Loucy (cell line): ENCODE data around the gene ANKRD13B.

Experiments
- H2AFZ ChIP-seq: fragments of 200-600 bp; sonication (generic); 2 replicates; pipeline ENCODE4 v1.6.0; 2016; ENCODE audit warnings: antibody characterized with exemption, mild to moderate bottlenecking, low read length, moderate library complexity
- H3F3A ChIP-seq: fragments of 200-600 bp; 2 replicates; pipeline ENCODE4 v1.6.0; 2016; ENCODE audit warnings: antibody characterized with exemption, low read depth, mild to moderate bottlenecking
- H3K27me3 ChIP-seq: fragments of 200-600 bp; sonication (generic); 2 replicates; pipeline ENCODE4 v1.6.1; 2014; ENCODE audit warnings: low read length, mild to moderate bottlenecking; ENCODE audit not compliant: insufficient read depth, poor library complexity, severe bottlenecking
- H3K36me3 ChIP-seq: fragments of 200-600 bp; sonication (generic); 2 replicates; pipeline ENCODE4 v1.6.1; 2016; ENCODE audit warnings: low read length; ENCODE audit not compliant: insufficient read depth
- H3K4me1 ChIP-seq: fragments of 200-600 bp; sonication (generic); 2 replicates; pipeline ENCODE4 v1.5.1; 2014; ENCODE audit warnings: low read length, mild to moderate bottlenecking; ENCODE audit not compliant: insufficient read depth, poor library complexity, severe bottlenecking
- H3K4me2 ChIP-seq: fragments of 200-600 bp; sonication (generic); 2 replicates; pipeline ENCODE4 v1.6.0; 2014; ENCODE audit warnings: antibody characterized with exemption, low read length, low read depth, mild to moderate bottlenecking; ENCODE audit not compliant: poor library complexity, severe bottlenecking
- H3K4me3 ChIP-seq: fragments of 200-600 bp; sonication (generic); 2 replicates; pipeline ENCODE4 v1.5.1; 2014; ENCODE audit warnings: low read length, mild to moderate bottlenecking, mixed read lengths; ENCODE audit not compliant: poor library complexity, severe bottlenecking
- H3K79me2 ChIP-seq: fragments of 200-600 bp; sonication (generic); 2 replicates; pipeline ENCODE4 v1.6.1; 2014; ENCODE audit warnings: low read length; ENCODE audit not compliant: insufficient read depth
- H3K9ac ChIP-seq: fragments of 200-600 bp; sonication (generic); 2 replicates; pipeline ENCODE4 v1.6.0; 2014; ENCODE audit warnings: mild to moderate bottlenecking, low read depth, low read length, moderate library complexity; ENCODE audit not compliant: poor library complexity, severe bottlenecking
- H3K9me2 ChIP-seq: fragments of 200-600 bp; sonication (generic); replicated peaks from 2 replicates; pipeline ENCODE4 v1.6.1; 2016; ENCODE audit warnings: low read depth, low read length, mixed read lengths
- H3K9me3 ChIP-seq: fragments of 200-600 bp; sonication (generic); 2 replicates; pipeline ENCODE4 v1.6.1; 2014; ENCODE audit warnings: mild to moderate bottlenecking, antibody characterized with exemption, low read length, low read depth; ENCODE audit not compliant: insufficient read depth
- H4K20me1 ChIP-seq: fragments of 200-600 bp; sonication (generic); 2 replicates; pipeline ENCODE4 v1.6.0; 2014; ENCODE audit warnings: antibody characterized with exemption, low read length, mild to moderate bottlenecking; ENCODE audit not compliant: insufficient read depth, poor library complexity, severe bottlenecking
- CTCF ChIP-seq: fragments of 200-600 bp; sonication (generic); conservative IDR thresholded peaks from 2 replicates; pipeline ENCODE4 v1.5.1; 2014; ENCODE audit warnings: mild to moderate bottlenecking, antibody characterized with exemption, low read length
- EZH2phosphoT487 ChIP-seq: fragments of 200-600 bp; IDR thresholded peaks from 2 replicates; pipeline ENCODE4 v1.6.1; 2018; ENCODE audit warnings: antibody characterized with exemption, mild to moderate bottlenecking, moderate library complexity, borderline replicate concordance

Gene ANKRD13B

DNA sequence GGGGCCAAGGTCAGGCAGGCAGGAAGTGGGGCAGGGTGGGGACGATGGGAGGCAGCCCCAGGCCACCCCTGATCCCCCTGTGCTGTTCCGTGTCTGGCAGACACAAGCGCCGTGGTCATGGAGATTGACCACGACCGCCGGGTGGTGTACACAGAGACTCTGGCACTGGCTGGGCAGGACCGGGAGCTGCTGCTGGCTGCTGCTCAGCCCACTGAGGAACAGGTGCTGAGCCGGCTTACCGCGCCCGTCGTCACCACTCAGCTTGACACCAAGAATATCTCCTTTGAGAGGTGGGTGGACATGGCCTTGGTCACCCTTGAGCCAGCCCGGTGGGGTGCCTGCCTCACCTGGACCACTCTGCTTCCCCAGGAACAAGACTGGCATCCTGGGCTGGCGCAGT lies 16.1 kb downstream of the ANKRD13B start:
- Histone ChIP-seq H3K4me1 (no peaks in the 10 kb centered on the region), H4K20me1 (no peaks in the 10 kb centered on the region), H3K36me3 (no peaks in the 10 kb centered on the region), H3F3A (no peaks in the 10 kb centered on the region), H3K4me3 (no peak overlapping the region), H2AFZ (no peak overlapping the region), H3K79me2 (no peaks in the 10 kb centered on the region), H3K27me3 (no peaks in the 10 kb centered on the region), H3K9ac (no peak overlapping the region), H3K9me3 (no peaks in the 10 kb centered on the region), H3K4me2 (no peak overlapping the region), H3K9me2 (no peaks in the 10 kb centered on the region)
- TF ChIP-seq CTCF: no peak
- TF ChIP-seq EZH2phosphoT487: no peak

GRCh38 chr17:29610395-29610794 lies 17.5 kb downstream of the ANKRD13B start:
- Histone ChIP-seq H3F3A (no peaks in the 10 kb centered on the region), H3K36me3 (no peaks in the 10 kb centered on the region), H3K9ac (no peak overlapping the region), H4K20me1 (no peaks in the 10 kb centered on the region), H3K4me3 (no peak overlapping the region), H2AFZ (no peak overlapping the region), H3K79me2 (no peaks in the 10 kb centered on the region), H3K27me3 (no peaks in the 10 kb centered on the region), H3K9me3 (no peaks in the 10 kb centered on the region), H3K4me1 (no peaks in the 10 kb centered on the region), H3K9me2 (no peaks in the 10 kb centered on the region), H3K4me2 (no peak overlapping the region)
- no peak for TF ChIP-seq EZH2phosphoT487
- no peak for TF ChIP-seq CTCF

DNA sequence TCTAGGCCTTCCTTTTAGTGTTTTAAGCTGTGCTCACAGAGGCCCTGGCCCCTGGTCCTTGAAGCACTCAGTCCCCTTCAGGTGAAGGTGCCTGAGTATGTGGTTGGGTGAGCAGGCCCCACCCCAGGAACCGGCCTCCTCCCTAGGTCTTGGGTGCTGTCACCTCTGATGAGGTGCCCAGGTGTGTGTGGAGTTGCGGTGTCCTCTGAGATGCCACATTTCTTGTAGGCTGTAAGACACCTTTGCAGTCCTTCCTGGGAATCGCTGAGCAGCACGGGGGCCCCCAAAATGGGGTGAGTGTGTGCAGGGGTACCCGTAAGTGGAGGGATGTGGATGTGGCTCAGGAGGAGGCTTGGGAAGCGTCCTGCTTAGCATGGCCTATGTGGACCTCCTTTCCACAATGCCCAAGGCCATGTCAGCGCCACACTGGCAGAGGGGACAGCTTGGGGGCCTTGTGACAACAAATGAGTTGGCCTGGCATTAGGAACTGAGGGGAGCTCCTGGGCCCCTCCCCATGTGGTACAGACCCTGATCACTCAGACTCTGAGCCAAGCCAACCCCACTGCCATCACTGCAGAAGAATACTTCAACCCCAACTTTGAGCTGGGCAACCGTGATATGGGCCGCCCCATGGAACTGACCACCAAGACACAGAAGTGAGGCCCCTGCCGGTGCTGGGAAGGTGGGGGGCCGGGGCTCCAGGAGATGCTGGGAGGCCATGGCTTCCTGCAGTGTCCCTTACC lies 18.6 kb downstream of the ANKRD13B start:
- no peaks in the 10 kb centered on the region for H3K4me1 ChIP-seq
- no peaks in the 10 kb centered on the region for H3K36me3 ChIP-seq
- no peaks in the 10 kb centered on the region for H3F3A ChIP-seq
- no peak overlapping the region for H2AFZ ChIP-seq
- no peaks in the 10 kb centered on the region for H3K79me2 ChIP-seq
- no peak overlapping the region for H3K4me2 ChIP-seq
- H3K9ac ChIP-seq: no peak overlapping the region
- no peak for TF ChIP-seq CTCF
- TF ChIP-seq EZH2phosphoT487: no peak
- H4K20me1 ChIP-seq: no peaks in the 10 kb centered on the region
- no peaks in the 10 kb centered on the region for H3K9me2 ChIP-seq
- H3K27me3 ChIP-seq: no peaks in the 10 kb centered on the region
- no peak overlapping the region for H3K4me3 ChIP-seq
- H3K9me3 ChIP-seq: no peaks in the 10 kb centered on the region
